Measurements from ENCODE around the gene MAP3K4. TPM values are rescaled to one million over a fixed set of nuclear protein-coding genes. Genes with fewer than 3 reads are reported as not detected.

Gene MAP3K4
- total and polyA plus RNA-seq, 10 donors, result 11.4 to 65.5 (median 37.0) TPM

DNA sequence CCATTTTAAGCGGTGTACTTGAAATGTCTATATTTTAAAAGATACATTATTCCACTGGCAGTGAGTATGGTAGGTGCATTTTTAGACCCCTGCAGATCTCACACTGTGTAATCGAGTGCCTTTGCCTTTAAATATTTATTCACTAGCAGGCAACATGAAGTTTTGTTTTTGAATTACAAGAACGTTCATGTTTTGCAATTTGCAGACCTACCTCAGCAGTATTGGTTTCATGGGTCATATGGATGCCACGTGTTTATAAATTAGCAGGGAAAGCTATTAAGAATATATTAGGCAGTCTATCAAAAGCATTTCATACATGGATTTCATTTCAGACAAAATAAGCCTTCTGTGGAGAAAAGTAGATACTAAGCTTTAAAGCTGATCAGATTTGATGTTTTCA, 7.2 kb downstream of the MAP3K4 start:
- intact Hi-C loops (cut with DNase I; ENCODE audit: low total_unique reads), result no loop called here
- TF ChIP-seq, protein P1, sequence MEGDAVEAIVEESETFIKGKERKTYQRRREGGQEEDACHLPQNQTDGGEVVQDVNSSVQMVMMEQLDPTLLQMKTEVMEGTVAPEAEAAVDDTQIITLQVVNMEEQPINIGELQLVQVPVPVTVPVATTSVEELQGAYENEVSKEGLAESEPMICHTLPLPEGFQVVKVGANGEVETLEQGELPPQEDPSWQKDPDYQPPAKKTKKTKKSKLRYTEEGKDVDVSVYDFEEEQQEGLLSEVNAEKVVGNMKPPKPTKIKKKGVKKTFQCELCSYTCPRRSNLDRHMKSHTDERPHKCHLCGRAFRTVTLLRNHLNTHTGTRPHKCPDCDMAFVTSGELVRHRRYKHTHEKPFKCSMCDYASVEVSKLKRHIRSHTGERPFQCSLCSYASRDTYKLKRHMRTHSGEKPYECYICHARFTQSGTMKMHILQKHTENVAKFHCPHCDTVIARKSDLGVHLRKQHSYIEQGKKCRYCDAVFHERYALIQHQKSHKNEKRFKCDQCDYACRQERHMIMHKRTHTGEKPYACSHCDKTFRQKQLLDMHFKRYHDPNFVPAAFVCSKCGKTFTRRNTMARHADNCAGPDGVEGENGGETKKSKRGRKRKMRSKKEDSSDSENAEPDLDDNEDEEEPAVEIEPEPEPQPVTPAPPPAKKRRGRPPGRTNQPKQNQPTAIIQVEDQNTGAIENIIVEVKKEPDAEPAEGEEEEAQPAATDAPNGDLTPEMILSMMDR (IDR thresholded peaks at IDR 0.05 in 8 of 11, conservative IDR thresholded peaks at IDR 0.05 in 3 of 11), result no peak
- no peak for TF ChIP-seq POLR2A (IDR thresholded peaks at IDR 0.05)
- no peak for TF ChIP-seq POLR2AphosphoS5 (IDR thresholded peaks at IDR 0.05)
- Histone ChIP-seq H3K27ac (no peak overlapping the region), H3K27me3 (replicated peaks in 1 of 7) (no peaks in the 10 kb centered on the region), H3K4me3 (no peak overlapping the region), H3K36me3 (no peaks in the 10 kb centered on the region), H3K9me3 (no peaks in the 10 kb centered on the region), H3K4me1 (peaks cover 0 to 47% (median 22%) of the 10 kb centered on the region in 6 donors)
- 80 to 89% (median 87%) methylated on average over 4 of the region's 4 CpGs for WGBS, 5 donors
- no peak for DNase-seq

DNA sequence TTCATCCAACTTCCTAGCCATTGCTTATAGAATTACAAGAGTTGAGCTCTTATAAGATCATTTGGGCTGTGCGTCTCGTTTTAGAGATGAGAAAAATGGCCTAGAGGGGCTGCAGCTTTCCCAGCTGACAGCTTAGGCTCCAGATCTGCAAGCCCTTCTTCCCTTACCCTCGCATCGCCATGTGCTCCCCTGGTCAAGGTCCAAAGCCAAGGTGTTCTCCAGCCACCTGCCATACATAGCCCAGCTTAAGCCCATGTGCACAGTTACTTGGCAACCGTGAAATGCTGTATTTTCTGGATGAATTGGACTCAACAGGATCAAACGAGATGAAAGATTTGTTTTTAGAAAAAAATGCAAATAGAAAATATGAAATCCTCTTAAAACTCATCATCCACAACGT, 7.9 kb downstream of the MAP3K4 start:
- H3K4me1 ChIP-seq, result peaks cover 0 to 39% (median 19%) of the 10 kb centered on the region in 6 donors
- intact Hi-C loops (cut with DNase I; ENCODE audit: low total_unique reads), result no loop called here
- TF ChIP-seq, protein P1 (IDR thresholded peaks at IDR 0.05 in 8 of 11, conservative IDR thresholded peaks at IDR 0.05 in 3 of 11), result no peak
- no peak for TF ChIP-seq POLR2AphosphoS5 (IDR thresholded peaks at IDR 0.05)
- no peak for TF ChIP-seq POLR2A (IDR thresholded peaks at IDR 0.05)
- no peaks in the 10 kb centered on the region for H3K36me3 ChIP-seq
- no peak overlapping the region for H3K4me3 ChIP-seq
- WGBS, 5 donors, result 90 to 94% (median 92%) methylated on average over 7 of the region's 7 CpGs
- H3K27me3 ChIP-seq (replicated peaks in 1 of 7), result no peaks in the 10 kb centered on the region
- DNase-seq, result no peak
- H3K9me3 ChIP-seq, result no peaks in the 10 kb centered on the region
- H3K27ac ChIP-seq, result no peak overlapping the region

DNA sequence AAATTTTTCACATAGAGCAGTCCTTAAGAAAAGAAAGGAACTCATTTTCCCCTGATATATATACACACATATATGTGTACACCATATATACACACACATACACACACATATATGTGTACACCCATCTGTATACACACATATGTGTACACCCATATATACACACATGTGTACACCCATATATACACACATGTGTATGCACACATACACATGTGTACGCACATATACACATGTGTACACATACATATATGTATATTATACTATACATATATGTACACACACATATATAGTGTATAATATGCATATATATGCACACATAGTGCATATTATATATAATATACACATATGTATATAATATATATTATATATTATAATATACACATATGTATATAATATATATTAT, 9.1 kb downstream of the MAP3K4 start:
- Histone ChIP-seq H3K9me3 (no peaks in the 10 kb centered on the region), H3K4me1 (peaks cover 0 to 28% (median 15%) of the 10 kb centered on the region in 6 donors), H3K27me3 (replicated peaks in 1 of 7) (no peaks in the 10 kb centered on the region), H3K4me3 (no peak overlapping the region), H3K36me3 (no peaks in the 10 kb centered on the region), H3K27ac (no peak overlapping the region)
- WGBS, 5 donors, result 93 to 100% (median 100%) methylated on average over 1 of the region's 1 CpG
- DNase-seq, result no peak
- intact Hi-C loops (cut with DNase I; ENCODE audit: low total_unique reads), result no loop called here
- TF ChIP-seq, protein P1 (IDR thresholded peaks at IDR 0.05 in 8 of 11, conservative IDR thresholded peaks at IDR 0.05 in 3 of 11), result no peak
- no peak for TF ChIP-seq POLR2A (IDR thresholded peaks at IDR 0.05)
- TF ChIP-seq POLR2AphosphoS5 (IDR thresholded peaks at IDR 0.05), result no peak

DNA sequence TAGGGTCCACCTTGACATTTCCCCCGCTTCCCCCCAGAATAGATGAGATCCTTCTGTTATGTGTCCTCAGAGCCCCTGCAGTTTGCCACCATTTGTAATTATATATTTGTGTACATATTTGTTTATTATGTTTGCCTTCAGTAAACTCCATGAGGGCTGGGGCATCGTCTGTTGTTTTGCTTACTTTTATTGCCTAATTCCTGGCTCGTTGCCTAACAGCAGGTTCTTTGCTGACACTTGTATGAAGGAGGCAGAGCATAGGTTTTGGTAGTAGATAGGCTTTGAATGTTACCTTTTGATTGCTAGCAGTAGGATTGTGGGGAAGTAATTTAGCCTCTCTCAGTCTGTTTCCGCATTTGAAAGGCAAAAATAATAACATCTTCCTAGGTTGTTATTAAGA, 9.9 kb downstream of the MAP3K4 start:
- H3K9me3 ChIP-seq, result no peaks in the 10 kb centered on the region
- no peak for DNase-seq
- H3K4me3 ChIP-seq, result no peak overlapping the region
- 61 to 69% (median 61%) methylated on average over 4 of the region's 4 CpGs for WGBS, 5 donors
- TF ChIP-seq, protein P1 (IDR thresholded peaks at IDR 0.05 in 8 of 11, conservative IDR thresholded peaks at IDR 0.05 in 3 of 11), result no peak
- no peak for TF ChIP-seq POLR2AphosphoS5 (IDR thresholded peaks at IDR 0.05)
- TF ChIP-seq POLR2A (IDR thresholded peaks at IDR 0.05), result no peak
- intact Hi-C loops (cut with DNase I; ENCODE audit: low total_unique reads), result no loop called here
- H3K4me1 ChIP-seq, result peaks cover 0 to 20% (median 8%) of the 10 kb centered on the region in 6 donors
- no peak overlapping the region for H3K27ac ChIP-seq
- H3K36me3 ChIP-seq, result no peaks in the 10 kb centered on the region
- no peaks in the 10 kb centered on the region for H3K27me3 ChIP-seq (replicated peaks in 1 of 7)

All from spleen (tissue), 11 donors.